ENCODE results near the gene TSHZ2. TPM values are rescaled to one million over a fixed set of nuclear protein-coding genes. Genes with fewer than 3 reads are reported as not detected.

TSHZ2 gene
- total RNA-seq, 3 donors from 2014 or later: 31.7 to 106 (median 59.6) TPM

DNA sequence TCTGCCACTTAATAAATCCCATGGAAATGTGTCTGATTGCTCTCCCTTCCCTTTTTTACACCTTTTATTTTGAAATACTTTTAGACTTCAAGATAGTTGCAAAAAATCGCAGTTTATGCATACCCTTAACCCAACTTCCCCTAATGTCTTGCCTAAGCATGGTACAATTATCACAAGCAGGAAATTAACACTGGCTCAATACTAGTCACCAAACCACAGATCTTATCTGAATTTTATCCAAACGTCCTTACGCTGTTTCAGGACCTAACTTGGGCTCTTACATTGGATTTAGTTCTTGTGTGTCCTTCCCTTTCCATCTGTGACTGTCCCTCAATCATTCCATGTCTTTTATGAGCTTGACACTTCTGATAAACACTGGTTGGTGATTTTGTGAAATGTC lies 475.2 kb downstream of the TSHZ2 start:
- H3K4me3 ChIP-seq: no peak overlapping the region
- TF ChIP-seq POLR2A (IDR thresholded peaks at IDR 0.05): no peak
- no peak for TF ChIP-seq CTCF (IDR thresholded peaks at IDR 0.05)
- no peak for TF ChIP-seq POLR2AphosphoS5 (IDR thresholded peaks at IDR 0.05)
- peaks cover 13 to 31% of the 10 kb centered on the region in 2 donors for H3K9me3 ChIP-seq
- H3K4me1 ChIP-seq: no peaks in the 10 kb centered on the region
- no peak overlapping the region for H3K27ac ChIP-seq
- no peaks in the 10 kb centered on the region for H3K36me3 ChIP-seq
- DNase-seq (ENCODE audit: low spot score in 2 of 2): no peak
- intact Hi-C loops (cut with DNase I; ENCODE audit: low total_unique reads): no loop called here
- H3K27me3 ChIP-seq: no peaks in the 10 kb centered on the region

GRCh38 chr20:53448426-53448825 lies 476.3 kb downstream of the TSHZ2 start:
- Histone ChIP-seq H3K27ac (no peak overlapping the region), H3K36me3 (no peaks in the 10 kb centered on the region), H3K9me3 (peaks cover 13 to 31% of the 10 kb centered on the region in 2 donors), H3K27me3 (no peaks in the 10 kb centered on the region), H3K4me1 (no peaks in the 10 kb centered on the region), H3K4me3 (no peak overlapping the region)
- TF ChIP-seq POLR2AphosphoS5 (IDR thresholded peaks at IDR 0.05) (no peak), POLR2A (IDR thresholded peaks at IDR 0.05) (no peak), CTCF (IDR thresholded peaks at IDR 0.05) (no peak)
- DNase-seq (ENCODE audit: low spot score in 2 of 2): no peak
- intact Hi-C loops (cut with DNase I; ENCODE audit: low total_unique reads): no loop called here

DNA sequence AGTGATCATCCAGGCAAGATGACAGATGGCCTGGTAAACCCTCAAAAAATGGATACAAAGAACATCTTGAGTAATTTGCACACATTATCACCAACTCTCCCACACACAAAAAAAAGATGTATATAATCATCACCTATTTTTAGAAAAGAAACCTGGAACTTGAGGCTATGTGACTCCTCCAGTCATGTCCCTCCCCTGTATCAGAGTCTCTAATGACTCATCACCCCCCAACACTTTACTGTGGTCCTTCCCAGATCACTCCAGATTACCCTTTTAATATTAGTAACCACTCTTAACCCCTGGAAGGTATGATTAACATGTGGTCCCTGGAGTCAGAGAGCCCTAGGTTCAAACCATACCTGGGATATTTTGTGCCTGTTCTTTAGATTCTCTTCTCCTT lies 476.7 kb downstream of the TSHZ2 start:
- no peak for DNase-seq (ENCODE audit: low spot score in 2 of 2)
- Histone ChIP-seq H3K9me3 (peaks cover 13 to 31% of the 10 kb centered on the region in 2 donors), H3K4me1 (no peaks in the 10 kb centered on the region), H3K27me3 (no peaks in the 10 kb centered on the region), H3K36me3 (no peaks in the 10 kb centered on the region), H3K27ac (no peak overlapping the region), H3K4me3 (no peak overlapping the region)
- TF ChIP-seq CTCF (IDR thresholded peaks at IDR 0.05) (no peak), POLR2AphosphoS5 (IDR thresholded peaks at IDR 0.05) (no peak), POLR2A (IDR thresholded peaks at IDR 0.05) (no peak)
- intact Hi-C loops (cut with DNase I; ENCODE audit: low total_unique reads): no loop called here

- TF ChIP-seq POLR2A (IDR thresholded peaks at IDR 0.05): no peak
- TF ChIP-seq CTCF (IDR thresholded peaks at IDR 0.05): no peak
- TF ChIP-seq POLR2AphosphoS5 (IDR thresholded peaks at IDR 0.05): no peak
- DNase-seq (ENCODE audit: low spot score in 2 of 2): no peak
- Histone ChIP-seq H3K27me3 (no peaks in the 10 kb centered on the region), H3K36me3 (no peaks in the 10 kb centered on the region), H3K27ac (no peak overlapping the region), H3K9me3 (peaks cover 13 to 30% of the 10 kb centered on the region in 2 donors), H3K4me1 (no peaks in the 10 kb centered on the region), H3K4me3 (no peak overlapping the region)
- intact Hi-C loops (cut with DNase I; ENCODE audit: low total_unique reads): no loop called here
Measured at GRCh38 chr20:53453076-53453475, 480.9 kb downstream of the TSHZ2 start.

GRCh38 chr20:53454675-53455276 lies 482.6 kb downstream of the TSHZ2 start:
- H3K36me3 ChIP-seq: no peaks in the 10 kb centered on the region
- intact Hi-C loops (cut with DNase I; ENCODE audit: low total_unique reads): no loop called here
- DNase-seq (ENCODE audit: low spot score in 2 of 2): no peak

More at GRCh38 chr20:53454675-53455276, 482.6 kb downstream of the TSHZ2 start:
- TF ChIP-seq POLR2AphosphoS5 (IDR thresholded peaks at IDR 0.05): no peak
- no peak overlapping the region for H3K27ac ChIP-seq
- peaks cover 8 to 13% of the 10 kb centered on the region in 2 donors for H3K9me3 ChIP-seq
- H3K4me3 ChIP-seq: no peak overlapping the region
- H3K4me1 ChIP-seq: no peaks in the 10 kb centered on the region
- H3K27me3 ChIP-seq: no peaks in the 10 kb centered on the region

Data from breast epithelium (tissue), 4 donors.